Non-pigmented ciliary epithelial cell (primary cell): Measurements from ENCODE around the gene BCAS2.
"Not testable (repeated sequence)": the region's sequence is repeated elsewhere in the genome, so short reads cannot be mapped to it uniquely, and the experiment has no call there.

Experiments
- DNase-seq: peaks from one replicate; pipeline ENCODE4 v3.0.0-alpha.2; 2010; ENCODE audit warnings: low read depth

BCAS2 gene

GRCh38 chr1:114581335-114582287 lies at the start of gene BCAS2:
TSS of gene BCAS2 (minus strand) at chr1:114581615. CDS start at chr1:114581591, 24 bp downstream.
- DNase-seq: peak; percentile 94

- DNase-seq: no peak
These were observed 45.7 kb upstream of the BCAS2 start for GRCh38 chr1:114627107-114627506.

DNA sequence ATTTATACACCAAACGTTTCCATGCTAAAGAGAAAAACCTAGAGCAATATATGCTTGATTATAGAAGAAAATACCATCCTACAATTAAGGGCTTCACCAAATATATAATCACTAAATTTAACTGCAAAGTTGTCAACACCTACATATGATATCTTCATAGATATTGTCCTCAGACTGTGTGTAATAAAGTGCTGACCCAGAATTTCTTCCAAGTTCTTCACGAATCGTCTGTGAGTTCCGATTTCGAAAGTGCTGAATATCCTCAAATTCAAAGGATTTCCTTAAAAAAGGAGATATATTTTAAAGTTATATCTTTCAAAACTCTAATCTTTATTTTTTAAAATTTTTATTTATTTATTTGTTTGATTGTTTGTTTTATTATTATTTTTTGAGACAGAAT lies 41.9 kb upstream of the BCAS2 start:
- no peak for DNase-seq

GRCh38 chr1:114620419-114620818 lies 39.0 kb upstream of the BCAS2 start:
- no peak for DNase-seq

- no peak for DNase-seq
These were observed 37.2 kb upstream of the BCAS2 start for GRCh38 chr1:114618606-114619005.

DNA sequence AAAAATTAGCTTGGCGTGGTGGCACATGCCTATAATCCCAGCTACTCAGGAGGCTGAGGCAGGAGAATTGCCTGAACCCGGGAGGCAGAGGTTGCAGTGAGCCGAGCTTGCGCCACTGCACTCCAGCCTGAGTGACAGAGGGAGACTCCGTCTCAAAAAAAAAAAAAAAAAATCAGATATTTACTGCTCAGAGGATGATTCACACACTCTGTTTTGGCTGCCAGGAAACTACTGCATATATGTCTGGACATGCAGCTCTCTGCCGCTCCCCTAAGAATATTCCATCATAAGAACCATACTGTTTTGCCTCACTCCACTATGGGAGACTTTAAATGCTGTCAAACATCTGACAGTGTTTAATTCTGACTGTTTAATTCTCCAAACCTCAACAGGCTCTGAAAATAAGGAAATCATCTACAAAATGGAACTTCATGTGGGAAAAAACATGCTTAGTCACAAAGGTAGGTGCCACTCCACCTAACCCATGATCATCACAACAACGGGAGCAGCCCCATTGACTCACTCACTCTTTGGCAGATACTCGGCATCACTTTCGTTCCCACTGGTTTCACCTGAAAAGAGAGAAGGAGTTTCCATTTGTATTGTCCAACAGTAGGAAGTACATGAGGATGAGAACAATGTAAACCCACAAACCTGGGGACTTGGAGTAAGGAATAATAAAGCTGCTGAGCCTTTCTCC lies 29.3 kb upstream of the BCAS2 start:
- DNase-seq: peak; percentile 9

DNA sequence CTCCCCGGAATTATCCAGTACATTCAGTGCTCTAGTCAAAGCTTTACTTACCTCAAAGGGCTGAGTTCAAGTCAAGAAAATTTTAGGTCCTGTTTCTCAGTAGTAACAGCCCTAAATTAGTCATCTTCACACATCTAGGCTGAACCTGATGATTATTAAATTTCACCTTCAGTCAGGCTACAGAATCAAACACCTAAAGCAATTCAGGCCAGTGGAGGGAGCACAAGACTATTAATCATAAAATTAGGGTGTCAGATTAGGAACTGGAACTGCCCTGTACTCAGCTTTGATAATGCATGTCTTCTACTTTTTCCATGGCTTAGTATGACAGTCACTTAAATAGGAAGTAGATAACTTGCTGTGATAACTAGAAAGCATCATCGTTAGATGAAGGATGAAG lies 28.4 kb upstream of the BCAS2 start:
- DNase-seq: no peak

DNA sequence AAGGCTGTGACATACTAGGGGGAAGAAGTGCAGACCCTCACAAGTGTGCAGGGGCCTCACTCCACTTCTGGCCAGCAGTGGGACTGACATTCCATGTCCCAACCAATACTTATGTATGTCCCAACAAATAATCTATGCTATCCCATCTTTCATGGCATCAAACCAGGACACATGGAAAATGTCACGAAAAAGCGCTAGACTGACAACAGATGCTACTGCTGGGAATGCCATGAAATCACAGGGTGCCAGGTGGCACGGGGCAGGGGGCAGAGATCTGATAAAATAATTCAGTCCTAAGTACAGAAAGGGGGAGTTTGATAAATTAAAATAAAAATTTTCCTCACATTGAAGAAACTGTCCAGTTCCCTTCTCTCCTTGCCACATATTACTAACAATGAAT lies 27.6 kb upstream of the BCAS2 start:
- no peak for DNase-seq

DNA sequence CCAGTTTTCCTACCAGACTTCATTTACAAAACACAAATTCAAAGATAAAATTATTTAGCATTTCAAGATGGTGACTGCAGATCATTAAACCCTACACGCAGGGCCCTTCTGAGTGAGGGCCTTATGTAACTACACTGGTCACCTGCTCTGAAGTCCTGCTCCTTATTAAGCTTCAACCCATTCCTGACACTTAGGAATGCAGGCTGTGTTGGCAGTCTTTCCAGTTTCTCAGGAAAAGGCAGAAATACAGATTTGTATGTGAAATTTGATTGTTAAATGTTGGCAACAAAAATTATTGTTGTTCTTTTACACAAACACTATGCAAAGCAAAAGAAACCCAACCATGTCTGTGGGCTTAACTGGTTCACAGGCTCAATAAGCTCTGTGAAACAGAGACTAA lies 25.8 kb upstream of the BCAS2 start:
- no peak for DNase-seq

DNA sequence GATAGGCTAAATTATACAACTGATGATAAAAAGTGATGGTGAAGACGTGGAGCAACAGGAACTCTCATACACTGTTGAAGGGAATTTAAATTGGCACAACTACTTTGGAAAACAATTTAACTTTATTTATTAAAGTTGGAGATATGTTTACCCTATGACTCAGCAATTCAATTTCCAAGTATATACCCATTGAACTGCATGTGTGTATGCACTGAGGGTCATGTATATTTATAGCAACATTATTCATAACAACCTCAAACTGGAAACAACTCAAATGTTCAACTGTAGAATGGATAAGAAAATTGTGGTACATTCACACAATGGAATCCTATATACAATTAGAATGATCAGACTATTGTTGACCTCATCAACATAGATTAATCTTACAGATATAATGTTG lies 16.5 kb upstream of the BCAS2 start:
- no peak for DNase-seq

GRCh38 chr1:114595602-114596001 lies 14.2 kb upstream of the BCAS2 start:
- no peak for DNase-seq

DNA sequence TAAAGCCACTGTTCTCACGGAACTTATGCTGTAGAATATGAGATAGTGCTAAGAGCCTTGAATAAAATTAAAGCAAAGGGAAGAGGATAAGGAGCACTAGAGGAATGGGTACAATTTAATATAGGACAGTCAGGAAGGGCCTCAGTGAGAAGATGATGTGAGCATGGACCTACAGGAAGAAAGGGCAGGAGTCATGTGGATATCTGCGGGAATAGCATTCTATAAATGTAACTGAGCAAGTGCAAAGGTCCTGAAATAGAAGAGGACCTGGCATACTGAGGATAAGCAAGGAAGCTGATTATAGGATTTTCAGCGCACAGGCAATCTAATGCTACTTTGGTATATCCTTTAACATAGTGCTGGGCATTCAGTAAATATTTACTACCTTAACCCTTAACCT lies 12.6 kb upstream of the BCAS2 start:
- no peak for DNase-seq

DNA sequence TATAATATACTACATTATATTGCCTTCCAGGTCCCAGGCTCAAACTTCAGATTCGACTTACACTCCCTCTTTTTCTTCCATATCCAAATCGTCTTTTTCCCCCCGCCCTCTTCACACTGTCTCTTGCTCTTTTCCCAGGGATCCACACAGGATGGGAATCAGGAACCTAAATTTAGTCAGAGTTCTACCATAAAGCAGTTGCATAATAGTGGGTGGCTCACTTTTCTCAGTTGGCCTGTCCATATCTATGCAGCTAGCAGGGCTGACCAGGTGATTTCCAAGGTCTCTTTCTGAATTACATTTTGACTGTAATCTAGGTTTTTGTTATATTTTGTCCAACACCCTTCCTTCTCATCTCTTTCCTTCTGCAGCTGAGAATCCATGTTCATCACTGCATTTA lies 7.7 kb upstream of the BCAS2 start:
- DNase-seq: no peak

- DNase-seq: no peak
These were observed 6.8 kb upstream of the BCAS2 start for GRCh38 chr1:114588196-114588689.

DNA sequence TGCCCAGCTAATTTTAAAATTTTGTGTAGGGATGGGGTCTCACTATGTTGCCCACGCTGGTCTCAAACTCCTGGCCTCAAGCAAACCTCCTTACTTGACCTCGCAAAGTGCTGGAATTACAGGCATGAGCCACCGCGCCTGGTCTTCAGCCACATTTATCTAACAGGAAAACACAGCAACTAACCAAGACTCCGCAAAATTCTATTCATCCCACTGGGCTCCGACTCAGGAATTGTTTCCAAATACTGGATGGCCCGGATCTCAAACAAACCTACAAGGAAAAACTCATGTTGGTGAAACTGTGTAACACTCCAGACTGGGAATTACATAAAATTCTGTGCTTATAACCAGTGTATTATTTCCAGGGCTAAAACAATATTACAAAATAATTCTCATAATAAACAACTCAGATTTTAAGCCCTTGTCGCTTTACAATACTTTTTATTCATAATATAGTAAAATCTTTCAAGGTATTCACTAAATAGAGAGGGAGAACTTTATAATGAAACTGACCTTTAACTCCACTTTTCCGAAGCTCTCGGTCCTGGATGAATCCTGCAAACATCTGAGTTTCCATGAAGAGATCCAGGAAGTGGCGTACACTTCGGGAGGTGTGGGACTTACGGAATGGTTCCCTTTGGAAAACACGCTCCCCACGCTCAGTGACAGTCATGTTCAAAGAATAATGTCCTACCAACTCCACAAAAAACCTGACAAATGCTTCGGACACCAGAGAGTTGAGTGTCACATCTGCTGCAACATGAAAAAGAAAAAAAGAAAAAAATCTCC lies 6.0 kb upstream of the BCAS2 start:
- DNase-seq: no peak

GRCh38 chr1:114586513-114587047 lies 5.2 kb upstream of the BCAS2 start:
- DNase-seq: no peak

GRCh38 chr1:114585231-114585630 lies 3.8 kb upstream of the BCAS2 start:
- no peak for DNase-seq

GRCh38 chr1:114574365-114574764 lies 7.0 kb downstream of the BCAS2 start:
- no peak for DNase-seq

DNA sequence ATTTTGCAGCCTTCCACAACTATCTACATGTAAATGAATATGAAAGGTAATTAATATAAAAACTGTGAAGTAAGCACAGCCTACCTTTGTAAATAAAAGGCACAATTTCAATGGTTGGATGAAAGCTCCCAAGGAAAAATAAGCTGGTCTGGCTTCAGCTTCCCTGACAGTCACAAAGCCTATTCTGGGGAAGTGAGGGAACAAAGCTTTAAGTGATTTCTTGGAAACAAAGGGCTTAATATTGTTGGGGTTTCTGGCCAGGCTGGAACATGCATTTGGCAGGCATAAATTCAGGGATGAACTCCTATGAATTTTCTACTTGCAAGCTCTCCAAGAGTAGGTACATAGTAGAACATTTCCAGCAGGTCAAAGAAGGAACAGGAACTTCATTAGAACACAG lies 17.3 kb downstream of the BCAS2 start:
- DNase-seq: no peak

- not testable (repeated sequence) for DNase-seq
These were observed 18.4 kb downstream of the BCAS2 start for GRCh38 chr1:114562978-114563510.

DNA sequence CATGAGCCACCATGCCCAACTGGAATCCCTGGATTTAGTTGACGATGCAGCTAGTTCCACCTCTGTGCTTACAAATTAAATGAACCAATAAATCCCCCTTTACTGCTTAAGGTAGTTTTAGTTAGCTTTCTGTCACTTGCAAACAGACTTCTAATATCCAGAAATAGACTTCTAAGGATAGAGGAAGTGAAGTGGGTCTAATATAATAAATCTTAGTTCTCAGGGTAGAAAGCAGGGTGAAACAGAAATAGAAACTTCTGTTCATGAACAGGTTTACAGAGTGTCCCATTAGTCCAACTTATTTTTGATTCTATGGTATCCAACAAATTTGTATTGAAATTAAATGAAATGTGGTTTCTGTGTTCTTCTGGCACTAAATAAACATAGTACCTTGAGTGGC lies 20.1 kb downstream of the BCAS2 start:
- no peak for DNase-seq

DNA sequence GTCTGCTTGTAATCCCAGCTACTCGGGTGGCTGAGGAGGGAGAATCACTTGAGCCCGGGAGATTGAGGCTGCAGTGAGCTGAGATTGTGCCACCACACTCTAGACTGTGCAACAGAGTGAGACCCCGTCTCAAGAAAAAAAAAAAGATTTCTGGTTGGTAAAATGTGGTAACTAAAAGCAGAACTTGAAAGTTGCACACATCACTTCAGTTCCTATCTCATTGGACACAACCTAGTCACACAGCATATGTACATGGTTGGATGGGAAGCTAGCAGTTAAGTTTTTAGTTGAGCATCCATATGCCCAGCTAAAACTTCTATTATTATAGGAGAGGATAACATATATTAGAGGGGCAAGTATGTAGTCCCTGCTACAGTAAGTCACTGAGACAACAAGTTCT lies 22.1 kb downstream of the BCAS2 start:
- DNase-seq: no peak
